Activated CD8-positive, alpha-beta memory T cell treated with anti-CD3 and anti-CD28 coated beads, Interleukin-2, amount 10 ng/mL, durations not matched to agents 7 days and 5 days (primary cell): ENCODE results near the gene LACTBL1. TPM values are rescaled to one million over a fixed set of nuclear protein-coding genes. Genes with fewer than 3 reads are reported as not detected.
"Not testable (repeated sequence)": the region's sequence is repeated elsewhere in the genome, so short reads cannot be mapped to it uniquely, and the experiment has no call there.

Source experiments
- ATAC-seq: fragments of 150-1000 bp; cut with Tn5 transposase; one replicate; pipeline ENCODE4 v1.10.0; 2021; ENCODE audit warnings: moderate library complexity
- CTCF ChIA-PET: fragments of 350-600 bp; sonication (Branson Sonifier 250); formaldehyde crosslinking; loops from one replicate; lab custom pipeline; 2021; ENCODE audit warnings: antibody characterized with exemption; lab: Charles Lee
- DNase-seq: peaks from one replicate; pipeline ENCODE4 v3.0.0-alpha.2; 2020
- H3K27ac Mint-ChIP-seq: one replicate; pipeline ENCODE4 v1.8.0; 2021; ENCODE audit warnings: mild to moderate bottlenecking, mixed read lengths
- H3K27me3 Mint-ChIP-seq: one replicate; pipeline ENCODE4 v1.8.0; 2021; ENCODE audit warnings: mixed read lengths
- H3K36me3 Mint-ChIP-seq: one replicate; pipeline ENCODE4 v1.8.0; 2021; ENCODE audit warnings: mild to moderate bottlenecking, mixed read lengths
- H3K4me1 Mint-ChIP-seq: one replicate; pipeline ENCODE4 v1.8.0; 2021; ENCODE audit warnings: mixed read lengths
- H3K4me3 Mint-ChIP-seq: one replicate; pipeline ENCODE4 v1.8.0; 2021; ENCODE audit warnings: mild to moderate bottlenecking, moderate library complexity, mixed read lengths
- H3K9me3 Mint-ChIP-seq: one replicate; pipeline ENCODE4 v1.8.0; 2022; ENCODE audit warnings: low read depth, mixed read lengths
- total RNA-seq, 2 experiments: library from RNA; stranded (reverse); gene quantifications; one replicate each; pipeline ENCODE4 v1.2.3, GENCODE V29; 2021

The LACTBL1 gene, protein sequence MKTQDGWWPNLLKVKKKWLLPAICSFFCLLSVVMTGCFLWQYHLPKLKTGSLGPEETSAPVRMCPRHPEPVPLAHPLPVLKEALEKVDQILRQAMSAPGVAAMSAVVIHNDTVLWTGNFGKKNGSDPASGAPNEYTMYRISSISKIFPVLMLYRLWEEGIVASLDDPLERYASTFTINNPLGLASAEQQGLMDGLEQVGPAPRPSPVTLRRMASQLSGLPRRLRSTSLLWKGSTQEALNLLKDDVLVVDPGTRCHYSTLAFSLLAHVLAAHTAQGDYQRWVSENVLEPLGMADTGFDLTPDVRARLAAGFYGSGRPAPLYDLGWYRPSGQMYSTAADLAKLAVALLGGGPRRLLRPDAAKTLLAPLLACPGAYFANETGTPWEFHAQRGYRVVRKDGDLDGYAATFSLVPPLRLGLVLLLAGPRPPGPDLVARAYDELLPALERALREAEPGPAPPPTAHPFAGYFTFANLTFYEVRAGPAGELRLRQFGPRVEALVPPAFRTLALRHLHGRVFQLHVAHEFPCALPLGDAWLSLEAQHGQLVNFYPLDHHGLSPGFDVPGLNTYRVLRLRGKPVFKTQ
- not detected for total RNA-seq

DNA sequence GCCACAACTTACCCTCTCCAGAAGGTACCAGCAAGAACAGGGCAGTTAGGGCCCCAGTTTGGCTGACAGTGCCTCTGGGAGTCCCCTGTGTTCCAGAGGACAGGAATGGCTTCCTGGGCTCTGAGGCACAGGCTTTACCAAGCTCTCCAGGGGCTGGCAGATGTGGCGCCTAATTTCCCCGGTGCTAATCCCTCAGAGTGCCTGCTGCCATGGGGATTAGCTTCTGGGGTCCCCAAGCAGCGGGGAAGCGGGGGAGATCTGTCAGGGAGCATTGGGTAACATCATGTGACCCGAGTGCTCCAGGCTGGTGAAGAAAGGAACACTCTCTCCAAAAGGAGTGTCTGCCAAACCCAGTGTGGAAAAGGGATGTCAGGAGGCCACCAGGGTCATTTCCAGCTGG, at the start of gene LACTBL1:
Gene LACTBL1 (minus strand): TSS at position 107 of the 400 bp plus-strand sequence. CDS start 550 bp downstream, outside the sequence.
- ATAC-seq (no peak), DNase-seq (no peak)
- no peak within 1 kb of the TSS for H3K4me3 Mint-ChIP-seq
- H3K9me3 Mint-ChIP-seq, result no peaks in the 10 kb centered on the region
- H3K4me1 Mint-ChIP-seq, result no peaks in the 10 kb centered on the region
- H3K36me3 Mint-ChIP-seq, result no peaks in the 10 kb centered on the region
- CTCF ChIA-PET, result interaction anchor here (2.3 kb wide), 1 partner anchor 8 kb away, joined by 7 read pairs; no protein-coding TSS in a partner anchor
- no peak within 1 kb of the TSS for H3K27ac Mint-ChIP-seq
- H3K27me3 Mint-ChIP-seq, result peaks cover 60% of the 10 kb centered on the region

DNA sequence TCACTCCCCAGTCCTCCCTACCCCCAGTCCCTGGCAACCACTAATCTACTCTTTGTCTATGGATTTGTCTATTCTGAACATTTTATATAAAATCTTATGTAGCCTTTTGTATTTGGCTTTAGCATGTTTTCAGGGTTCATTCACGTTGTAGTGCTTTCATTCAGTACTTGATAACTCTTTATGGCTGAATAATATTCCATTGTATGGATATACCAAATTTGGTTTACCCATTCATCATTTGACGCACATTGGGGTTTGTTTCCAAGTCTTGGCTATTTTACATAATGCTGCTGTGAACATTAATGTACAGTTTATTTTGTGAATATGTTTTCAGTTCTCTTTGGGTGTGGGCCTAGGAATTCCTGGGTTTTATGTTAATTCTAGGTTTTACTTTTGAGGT, 49.2 kb upstream of the LACTBL1 start:
- CTCF ChIA-PET, result no interaction called here
- DNase-seq, result no peak
- Mint-ChIP-seq H3K4me1 (peaks cover 45% of the 10 kb centered on the region), H3K9me3 (peaks cover 7% of the 10 kb centered on the region), H3K4me3 (no peak overlapping the region), H3K27me3 (no peaks in the 10 kb centered on the region), H3K36me3 (peaks cover 19% of the 10 kb centered on the region), H3K27ac (no peak overlapping the region)
- no peak for ATAC-seq

DNA sequence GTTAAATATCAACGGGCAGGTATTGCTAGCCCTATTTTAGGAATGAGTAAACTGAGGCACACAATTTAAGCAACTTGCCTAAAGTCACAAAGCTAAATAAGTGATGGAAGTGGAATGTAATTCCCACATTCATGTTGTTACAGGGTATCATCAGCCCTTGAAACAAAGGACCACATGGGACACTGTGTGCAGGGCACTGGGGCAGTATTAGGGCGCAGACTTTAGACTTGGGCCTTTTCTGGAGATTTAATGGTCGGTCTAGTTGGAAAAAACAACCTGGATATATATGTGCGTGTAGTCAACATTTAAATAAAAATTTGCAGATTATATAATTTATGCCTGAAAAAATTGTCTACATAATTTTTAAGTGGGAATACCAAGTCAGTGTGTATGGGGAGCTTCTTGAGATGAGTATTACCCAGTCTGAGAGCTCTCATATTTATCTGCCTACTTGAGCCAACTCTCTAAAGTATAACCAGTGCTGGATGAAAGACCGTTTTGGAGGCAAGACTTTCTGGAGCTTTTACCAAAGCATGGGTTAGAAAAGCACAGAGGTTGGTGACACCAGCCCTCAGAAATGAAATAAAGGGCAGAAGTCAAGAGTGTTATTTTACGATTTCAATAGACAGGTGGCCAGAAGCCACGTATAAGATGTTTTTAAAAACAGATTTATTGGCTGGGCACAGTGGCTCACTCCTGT, 48.2 kb upstream of the LACTBL1 start:
- Mint-ChIP-seq H3K36me3 (peaks cover 19% of the 10 kb centered on the region), H3K27ac (peak overlapping the region; percentile 81), H3K4me1 (peaks cover 38% of the 10 kb centered on the region), H3K27me3 (no peaks in the 10 kb centered on the region), H3K9me3 (peaks cover 7% of the 10 kb centered on the region), H3K4me3 (peak overlapping the region; percentile 92)
- DNase-seq (no peak), ATAC-seq (no peak)
- CTCF ChIA-PET, result interaction anchor here (0.8 to 1.1 kb wide), 2 partner anchors 10 to 52 kb away, joined by 3 to 4 read pairs; no protein-coding TSS in a partner anchor

DNA sequence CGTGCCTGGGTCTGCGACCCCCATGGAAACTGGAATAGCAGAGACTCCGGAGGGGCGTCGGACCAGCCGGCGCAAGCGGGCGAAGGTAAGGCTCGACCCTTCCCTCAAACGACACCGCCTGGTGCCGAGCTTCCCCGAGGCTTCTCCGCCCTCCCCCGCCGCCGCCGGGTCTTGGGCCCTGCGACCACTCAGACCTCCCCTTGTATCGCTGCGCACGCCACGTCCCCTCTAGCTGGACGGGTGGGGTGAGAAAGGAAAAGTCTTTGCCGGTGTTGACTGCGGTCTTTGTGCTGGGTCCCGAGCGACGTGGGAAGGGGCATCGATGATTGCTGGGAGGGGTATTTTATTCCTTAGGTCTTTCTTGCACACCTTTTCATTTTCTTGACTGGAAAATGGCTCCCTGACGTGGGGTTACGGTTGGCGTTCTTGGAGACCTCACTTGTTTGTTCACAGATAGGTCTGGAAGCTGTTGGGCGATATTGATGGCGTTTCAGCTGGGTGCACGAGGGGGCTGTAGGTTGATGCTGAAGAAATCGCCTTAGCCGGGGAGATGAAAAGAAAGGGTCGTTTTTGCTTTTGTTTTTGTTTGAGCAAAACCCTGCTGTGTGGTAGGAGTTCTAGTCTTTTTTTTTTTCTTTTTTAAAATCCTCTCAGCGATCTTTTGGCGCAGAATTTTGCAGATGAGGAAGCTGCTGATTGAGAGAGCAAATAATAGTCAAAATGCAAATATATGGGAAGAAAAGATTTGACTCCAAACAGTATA, 47.4 kb upstream of the LACTBL1 start:
- ATAC-seq (peak; percentile 13), DNase-seq (peak; percentile 50)
- Mint-ChIP-seq H3K27me3 (no peaks in the 10 kb centered on the region), H3K4me3 (peak overlapping the region; percentile 92), H3K4me1 (peaks cover 38% of the 10 kb centered on the region), H3K36me3 (peaks cover 19% of the 10 kb centered on the region), H3K27ac (peak overlapping the region; percentile 81), H3K9me3 (peaks cover 7% of the 10 kb centered on the region)
- CTCF ChIA-PET, result interaction anchor here (0.8 to 1.4 kb wide), 3 partner anchors 11 to 165 kb away, joined by 4 to 6 read pairs (median 4); no protein-coding TSS in a partner anchor

DNA sequence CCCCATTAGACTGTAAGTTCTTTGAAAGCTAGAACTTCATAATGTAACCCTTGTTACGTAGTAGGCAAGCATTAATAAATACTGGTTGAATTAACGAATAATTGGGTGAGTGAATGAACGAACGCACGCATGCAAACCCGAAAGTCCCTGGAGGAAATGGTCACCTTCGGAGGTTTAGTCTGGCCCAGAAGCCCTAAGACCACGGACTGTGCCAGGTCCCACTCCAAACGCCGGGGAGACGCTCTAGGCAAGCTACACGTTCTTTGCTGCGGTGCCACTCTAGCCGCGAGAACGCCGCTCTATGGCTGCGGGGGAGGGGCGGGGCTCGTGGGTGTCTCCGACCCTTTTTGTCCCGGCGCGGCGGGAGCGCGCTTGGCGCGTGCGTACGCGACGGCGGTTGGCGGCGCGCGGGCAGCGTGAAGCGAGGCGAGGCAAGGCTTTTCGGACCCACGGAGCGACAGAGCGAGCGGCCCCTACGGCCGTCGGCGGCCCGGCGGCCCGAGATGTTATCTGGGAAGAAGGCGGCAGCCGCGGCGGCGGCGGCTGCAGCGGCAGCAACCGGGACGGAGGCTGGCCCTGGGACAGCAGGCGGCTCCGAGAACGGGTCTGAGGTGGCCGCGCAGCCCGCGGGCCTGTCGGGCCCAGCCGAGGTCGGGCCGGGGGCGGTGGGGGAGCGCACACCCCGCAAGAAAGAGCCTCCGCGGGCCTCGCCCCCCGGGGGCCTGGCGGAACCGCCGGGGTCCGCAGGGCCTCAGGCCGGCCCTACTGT, 46.6 kb upstream of the LACTBL1 start, which contains the start of gene KDM1A:
Gene KDM1A (plus strand): TSS at position 375 of the 769 bp plus-strand sequence. CDS start 129 bp downstream, at position 504.
- Mint-ChIP-seq H3K27ac (peak within 1 kb of the TSS; percentile 87), H3K27me3 (no peaks in the 10 kb centered on the region), H3K4me3 (peak within 1 kb of the TSS; percentile 92), H3K36me3 (peaks cover 17% of the 10 kb centered on the region), H3K4me1 (peaks cover 38% of the 10 kb centered on the region), H3K9me3 (peaks cover 7% of the 10 kb centered on the region)
- CTCF ChIA-PET, result interaction anchor here (1.3 to 1.4 kb wide), 2 partner anchors 16 to 165 kb away, joined by 4 to 6 read pairs; no protein-coding TSS in a partner anchor
- ATAC-seq (peak; percentile 97), DNase-seq (peak; percentile 96)

DNA sequence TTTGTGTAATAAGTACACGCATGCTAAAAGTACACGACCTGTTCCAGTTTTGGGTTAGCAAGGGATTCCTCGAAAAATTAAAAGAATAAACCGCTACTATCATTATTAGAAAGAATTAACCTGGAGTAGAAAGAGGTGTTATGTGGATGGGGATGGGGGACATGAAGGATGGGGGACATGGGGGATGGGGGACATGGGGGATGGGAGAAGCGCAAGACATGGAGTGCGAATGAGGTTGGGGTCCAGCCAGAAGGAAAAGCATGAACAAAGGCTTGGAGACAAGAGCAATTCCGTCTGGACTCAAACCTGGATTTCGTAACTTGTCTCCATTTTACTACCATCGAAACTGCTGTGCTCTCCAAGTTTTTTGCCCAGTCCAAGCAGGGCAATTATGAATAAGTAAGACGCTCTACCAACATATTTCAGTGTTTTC, 46.0 kb upstream of the LACTBL1 start:
- CTCF ChIA-PET, result interaction anchor here (1.3 to 1.4 kb wide), 2 partner anchors 16 to 166 kb away, joined by 4 to 6 read pairs; no protein-coding TSS in a partner anchor
- H3K27ac Mint-ChIP-seq, result peak overlapping the region; percentile 87
- H3K9me3 Mint-ChIP-seq, result peaks cover 7% of the 10 kb centered on the region
- H3K4me3 Mint-ChIP-seq, result peak overlapping the region; percentile 86
- peaks cover 14% of the 10 kb centered on the region for H3K36me3 Mint-ChIP-seq
- ATAC-seq, result no peak
- H3K27me3 Mint-ChIP-seq, result no peaks in the 10 kb centered on the region
- DNase-seq, result no peak
- peaks cover 37% of the 10 kb centered on the region for H3K4me1 Mint-ChIP-seq

DNA sequence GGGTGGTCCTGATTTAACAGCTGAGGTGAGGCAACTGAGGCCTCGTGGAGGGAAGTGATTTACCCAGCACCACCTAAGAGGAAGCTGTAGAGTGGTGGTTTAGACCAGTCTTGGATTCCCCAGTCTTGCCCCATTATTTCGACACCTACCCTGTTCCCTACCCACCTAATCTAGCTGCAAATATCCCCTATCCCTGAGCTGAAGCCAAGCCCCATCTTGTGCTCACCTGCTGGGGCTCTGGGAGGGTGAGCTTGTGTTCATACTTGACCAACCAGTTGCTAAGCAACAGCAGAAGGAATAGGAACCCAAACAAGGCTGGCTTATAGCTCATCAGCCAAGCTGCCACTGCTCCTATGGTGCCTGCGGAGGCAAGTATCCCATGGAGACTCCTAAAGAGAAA, 41.0 kb upstream of the LACTBL1 start:
- Mint-ChIP-seq H3K9me3 (no peaks in the 10 kb centered on the region), H3K27me3 (peaks cover 4% of the 10 kb centered on the region), H3K36me3 (no peaks in the 10 kb centered on the region), H3K4me3 (no peak overlapping the region), H3K27ac (no peak overlapping the region), H3K4me1 (peaks cover 6% of the 10 kb centered on the region)
- DNase-seq (no peak), ATAC-seq (no peak)
- CTCF ChIA-PET, result no interaction called here

DNA sequence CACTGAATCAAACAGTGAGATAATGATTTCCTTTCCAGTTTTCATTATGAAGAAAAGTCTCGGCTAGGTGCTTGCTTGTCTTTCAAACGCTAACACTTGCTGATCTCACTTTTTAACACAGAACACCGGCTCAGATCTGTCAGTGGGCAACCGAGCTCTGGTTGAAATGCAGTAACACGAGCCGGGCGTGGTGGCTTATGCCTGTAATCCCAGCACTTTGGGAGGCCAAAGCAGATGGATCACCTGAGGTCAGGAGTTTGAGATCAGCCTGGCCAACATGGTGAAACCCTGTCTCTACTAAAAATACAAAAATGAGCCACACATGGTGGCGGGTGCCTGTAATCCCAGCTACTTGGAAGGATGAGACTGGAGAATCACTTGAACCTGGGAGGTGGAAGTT, 37.4 kb upstream of the LACTBL1 start:
- ATAC-seq, H3K4me1 Mint-ChIP-seq, H3K27ac Mint-ChIP-seq, DNase-seq, H3K36me3 Mint-ChIP-seq, CTCF ChIA-PET, H3K4me3 Mint-ChIP-seq, H3K9me3 Mint-ChIP-seq: not testable (repeated sequence)
- peaks cover 13% of the 10 kb centered on the region for H3K27me3 Mint-ChIP-seq

DNA sequence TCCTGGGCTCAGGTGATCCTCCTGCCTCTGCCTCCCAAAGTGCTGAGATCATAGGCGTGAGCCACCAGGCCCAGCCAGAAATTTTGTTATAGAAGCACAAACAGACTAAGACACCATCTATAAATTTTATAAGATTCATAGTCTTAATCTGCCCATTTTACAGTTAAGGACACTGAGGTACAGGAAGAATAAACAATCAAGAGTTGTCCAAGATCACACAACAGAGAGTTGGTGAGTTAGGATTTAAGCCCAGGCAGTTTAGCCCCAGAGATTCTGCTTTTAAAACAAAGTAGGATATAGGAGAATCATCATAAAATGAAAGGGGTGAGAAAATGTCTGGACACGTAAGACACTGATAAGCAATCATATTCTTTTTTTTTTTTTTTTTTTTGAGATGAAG, 36.2 kb upstream of the LACTBL1 start:
- Mint-ChIP-seq H3K4me3 (no peak overlapping the region), H3K4me1 (no peaks in the 10 kb centered on the region), H3K27ac (no peak overlapping the region), H3K9me3 (no peaks in the 10 kb centered on the region), H3K27me3 (peaks cover 23% of the 10 kb centered on the region), H3K36me3 (no peaks in the 10 kb centered on the region)
- ATAC-seq (no peak), DNase-seq (no peak)
- CTCF ChIA-PET, result no interaction called here

DNA sequence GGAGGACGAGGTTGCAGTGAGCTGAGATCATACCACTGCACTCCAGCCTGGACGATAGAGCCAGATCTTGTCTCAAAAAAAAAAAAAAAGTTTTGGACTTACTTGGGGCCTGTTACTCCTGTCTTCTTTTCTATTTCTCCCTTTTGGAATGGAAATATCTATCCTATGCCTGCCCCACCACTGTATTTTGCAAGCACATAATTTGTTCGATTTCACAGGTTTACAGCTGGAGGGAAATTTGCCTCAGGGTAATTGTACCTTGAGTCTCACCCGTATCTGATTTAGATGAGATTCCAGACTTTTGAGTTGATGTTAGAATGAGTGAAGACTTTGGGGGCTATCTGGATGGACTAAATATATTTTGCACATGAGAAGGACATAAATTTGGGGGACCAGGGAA, 34.4 kb upstream of the LACTBL1 start:
- Mint-ChIP-seq H3K4me3 (no peak overlapping the region), H3K36me3 (no peaks in the 10 kb centered on the region), H3K4me1 (no peaks in the 10 kb centered on the region), H3K9me3 (no peaks in the 10 kb centered on the region), H3K27ac (no peak overlapping the region), H3K27me3 (peaks cover 28% of the 10 kb centered on the region)
- ATAC-seq (no peak), DNase-seq (no peak)
- CTCF ChIA-PET, result interaction anchor here (0.7 kb wide), 1 partner anchor 141 kb away, joined by 3 read pairs; no protein-coding TSS in a partner anchor

DNA sequence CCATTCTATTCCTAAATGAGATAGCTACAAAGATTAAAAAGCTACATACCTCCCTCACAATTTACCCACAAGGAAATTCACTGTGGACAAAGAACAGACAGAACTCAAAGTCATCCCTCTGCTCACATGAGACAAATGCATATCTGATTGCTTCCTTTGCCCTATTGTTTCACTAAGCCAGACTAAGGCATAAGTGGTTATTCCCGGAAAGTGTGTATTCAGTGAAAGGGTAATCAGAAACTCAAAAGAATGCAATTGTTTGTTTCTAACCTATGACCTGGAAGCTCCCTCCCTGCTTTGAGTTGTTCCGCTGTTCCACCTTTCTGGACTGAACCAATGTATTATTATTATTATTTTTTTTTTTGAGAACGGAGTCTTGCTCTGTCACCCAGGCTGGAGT, 32.1 kb upstream of the LACTBL1 start:
- H3K4me1 Mint-ChIP-seq, H3K27ac Mint-ChIP-seq, H3K9me3 Mint-ChIP-seq, H3K4me3 Mint-ChIP-seq, DNase-seq, ATAC-seq, CTCF ChIA-PET, H3K36me3 Mint-ChIP-seq: not testable (repeated sequence)
- peaks cover 24% of the 10 kb centered on the region for H3K27me3 Mint-ChIP-seq

DNA sequence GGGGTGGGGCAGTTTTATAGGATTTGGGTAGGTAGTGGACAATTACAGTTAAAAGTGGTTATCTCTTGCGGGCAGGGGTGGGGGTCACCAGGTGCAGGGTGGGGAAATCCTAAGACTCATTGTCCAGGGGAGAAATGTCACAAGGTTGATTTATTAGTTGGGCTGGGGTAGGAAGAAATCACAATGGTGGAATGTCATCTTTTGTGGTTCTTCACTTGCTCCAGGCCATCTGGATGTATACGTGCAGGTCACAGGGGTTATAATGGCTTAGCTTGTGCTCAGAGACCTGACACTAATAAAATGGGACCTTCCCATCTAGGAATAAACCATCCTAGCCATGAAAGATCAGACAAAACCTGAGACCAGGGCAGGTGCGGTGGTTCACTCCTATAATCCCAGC, 31.4 kb upstream of the LACTBL1 start:
- ATAC-seq, result no peak
- Mint-ChIP-seq H3K36me3 (no peaks in the 10 kb centered on the region), H3K4me3 (no peak overlapping the region), H3K27ac (no peak overlapping the region), H3K4me1 (no peaks in the 10 kb centered on the region), H3K9me3 (no peaks in the 10 kb centered on the region), H3K27me3 (peaks cover 24% of the 10 kb centered on the region)
- DNase-seq, result no peak
- CTCF ChIA-PET, result interaction anchor here (0.6 kb wide), 1 partner anchor 1107 kb away, joined by 3 read pairs; no protein-coding TSS in a partner anchor
